Adrenal gland (tissue), 12 donors: ENCODE data around the gene CTSS. TPM values are rescaled to one million over a fixed set of nuclear protein-coding genes. Genes with fewer than 3 reads are reported as not detected.

ENCODE experiments used
- DNase-seq, 7 donors: peaks; one replicate each; pipeline ENCODE4 v3.0.0-alpha.2; 2019 to 2020
- H3K27ac ChIP-seq, 5 donors: fragments of 200-600 bp; sonication (generic) in 4 of 5; 1 replicate in 3 of 5; 2 replicates in 2 of 5; pipeline versions ENCODE4 v1.5.1 to v1.8.0; 2016 to 2020; ENCODE audit warnings: mild to moderate bottlenecking in 1 of 5
- H3K27me3 ChIP-seq: fragments of 200-600 bp; 2 replicates; pipeline ENCODE4 v1.8.0; 2021
- H3K36me3 ChIP-seq, 2 donors: fragments of 200-600 bp; replicated peaks in 1 of 2; 1 replicate in 1 of 2; 2 replicates in 1 of 2; pipeline versions ENCODE4 v1.5.1 to v1.8.0; 2018 to 2022
- H3K4me1 ChIP-seq, 2 donors: fragments of 200-600 bp; replicated peaks in 1 of 2; 1 replicate in 1 of 2; 2 replicates in 1 of 2; pipeline versions ENCODE4 v1.5.1 to v1.8.0; 2018 to 2021
- H3K4me3 ChIP-seq, 4 donors: fragments of 200-600 bp; sonication (generic) in 3 of 4; one replicate each; pipeline ENCODE4 v1.5.1; 2016 to 2018
- H3K9me3 ChIP-seq, 3 donors: fragments of 200-600 bp; sonication (generic) in 1 of 3; replicated peaks in 1 of 3; 1 replicate in 2 of 3; 2 replicates in 1 of 3; pipeline versions ENCODE4 v1.5.1 to v1.8.0; 2016 to 2021
- POLR2A ChIP-seq, 2 donors: fragments of 450-650 bp; IDR thresholded peaks; one replicate each; pipeline ENCODE4 v1.6.1; 2017; ENCODE audit warnings: antibody characterized with exemption in 2 of 2, mild to moderate bottlenecking in 2 of 2, moderate library complexity in 1 of 2
- WGBS, 4 donors: extraction: QIAGEN DNeasy Blood & Tissue Kit in 2 of 4; methylation state at CpG; one replicate each; pipeline versions ENCODE4 v1.1.5 to v1.1.7; 2013 to 2017; 5-methylcytosine and 5-hydroxymethylcytosine counted together
- intact Hi-C, 2 donors: fragments of 100-400 bp; cut with DNase I; formaldehyde crosslinking; loops; one replicate each; pipeline versions ENCODE4 v1.14.1 to v1.15.0; 2022 to 2023
- polyA plus RNA-seq, 3 donors: library from polyadenylated mRNA; stranded (reverse); fragments of 200-250 nt in 2 of 3; fragments of 350-450 nt in 1 of 3; fragmentation: Illumina TruSeq in 1 of 3; extraction: RNeasy Lipid Tissue Mini Kit (QIAGEN cat#74804) in 1 of 3; gene quantifications; one replicate each; pipeline ENCODE4 v1.2.3, GENCODE V29; 2013 to 2014
- total RNA-seq, 9 donors: library from RNA; depleted of rRNA in 4 of 9; stranded (reverse); fragments of >200 nt in 4 of 9; fragments of 120-200 nt in 1 of 9; fragmentation: NEBNext Ultra II Directional in 1 of 9; extraction: Animal tissue kit (Norgen Biotek cat#: 25700) in 1 of 9; gene quantifications; one replicate each; pipeline versions ENCODE4 v1.1.0 to v1.2.4, GENCODE V29; 2013 to 2023
- TF ChIP-seq, protein P1 (sequence below), 6 experiments: fragments of 450-650 bp in 4 of 6; fragments of 200-600 bp in 2 of 6; sonication (generic) in 1 of 6; IDR thresholded peaks; 1 replicate in 5 of 6; 2 replicates in 1 of 6; pipeline versions ENCODE4 v1.5.1 to v1.8.0; 2016 to 2021; ENCODE audit warnings: antibody characterized with exemption in 6 of 6, mild to moderate bottlenecking in 2 of 6, moderate library complexity in 1 of 6
- donor health status: healthy with polysubstance abuse.
- donor health status: Bipolar disorder and iron deficiency.
- donor health status: DM: yes; HTN: yes; CAD: no.
- donor health status: DM: no; HTN: no; CAD: no.
- donor health status: DM: no; HTN: no; CAD: no.
- donor health status: DM: yes; HTN: yes; CAD: no.

CTSS gene
- total and polyA plus RNA-seq, 12 donors, result 12.1 to 175 (median 97.1) TPM

DNA sequence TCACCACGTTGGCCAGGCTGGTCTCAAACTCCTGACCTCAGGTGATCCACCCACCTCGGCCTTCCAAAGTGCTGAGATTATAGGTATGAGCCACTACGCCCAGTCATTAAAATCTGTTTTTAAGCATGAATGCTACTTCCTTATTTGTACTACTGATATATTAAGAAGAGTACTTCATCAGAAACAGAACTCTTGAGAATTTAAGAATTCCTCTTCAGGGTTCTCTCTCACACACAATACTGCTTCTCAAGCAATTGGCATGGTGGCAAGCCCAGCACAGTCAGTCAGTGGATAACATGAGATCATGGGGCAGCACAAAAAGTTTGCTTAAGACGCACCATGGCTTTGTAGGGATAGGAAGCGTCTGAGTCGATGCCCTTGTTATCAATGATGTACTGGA, 14.1 kb downstream of the CTSS start:
- H3K36me3 ChIP-seq, result no peaks in the 10 kb centered on the region
- no peaks in the 10 kb centered on the region for H3K4me1 ChIP-seq
- 90 to 99% (median 95%) methylated on average over 5 to 6 of the region's 6 CpGs for WGBS, 4 donors
- H3K27me3 ChIP-seq, result no peaks in the 10 kb centered on the region
- no peak overlapping the region for H3K27ac ChIP-seq
- no peak for DNase-seq
- intact Hi-C loops, result no loop called here
- H3K4me3 ChIP-seq, result no peak overlapping the region
- no peak for TF ChIP-seq POLR2A (IDR thresholded peaks at IDR 0.05)
- TF ChIP-seq, protein P1, sequence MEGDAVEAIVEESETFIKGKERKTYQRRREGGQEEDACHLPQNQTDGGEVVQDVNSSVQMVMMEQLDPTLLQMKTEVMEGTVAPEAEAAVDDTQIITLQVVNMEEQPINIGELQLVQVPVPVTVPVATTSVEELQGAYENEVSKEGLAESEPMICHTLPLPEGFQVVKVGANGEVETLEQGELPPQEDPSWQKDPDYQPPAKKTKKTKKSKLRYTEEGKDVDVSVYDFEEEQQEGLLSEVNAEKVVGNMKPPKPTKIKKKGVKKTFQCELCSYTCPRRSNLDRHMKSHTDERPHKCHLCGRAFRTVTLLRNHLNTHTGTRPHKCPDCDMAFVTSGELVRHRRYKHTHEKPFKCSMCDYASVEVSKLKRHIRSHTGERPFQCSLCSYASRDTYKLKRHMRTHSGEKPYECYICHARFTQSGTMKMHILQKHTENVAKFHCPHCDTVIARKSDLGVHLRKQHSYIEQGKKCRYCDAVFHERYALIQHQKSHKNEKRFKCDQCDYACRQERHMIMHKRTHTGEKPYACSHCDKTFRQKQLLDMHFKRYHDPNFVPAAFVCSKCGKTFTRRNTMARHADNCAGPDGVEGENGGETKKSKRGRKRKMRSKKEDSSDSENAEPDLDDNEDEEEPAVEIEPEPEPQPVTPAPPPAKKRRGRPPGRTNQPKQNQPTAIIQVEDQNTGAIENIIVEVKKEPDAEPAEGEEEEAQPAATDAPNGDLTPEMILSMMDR (IDR thresholded peaks at IDR 0.05), result no peak
- no peaks in the 10 kb centered on the region for H3K9me3 ChIP-seq

DNA sequence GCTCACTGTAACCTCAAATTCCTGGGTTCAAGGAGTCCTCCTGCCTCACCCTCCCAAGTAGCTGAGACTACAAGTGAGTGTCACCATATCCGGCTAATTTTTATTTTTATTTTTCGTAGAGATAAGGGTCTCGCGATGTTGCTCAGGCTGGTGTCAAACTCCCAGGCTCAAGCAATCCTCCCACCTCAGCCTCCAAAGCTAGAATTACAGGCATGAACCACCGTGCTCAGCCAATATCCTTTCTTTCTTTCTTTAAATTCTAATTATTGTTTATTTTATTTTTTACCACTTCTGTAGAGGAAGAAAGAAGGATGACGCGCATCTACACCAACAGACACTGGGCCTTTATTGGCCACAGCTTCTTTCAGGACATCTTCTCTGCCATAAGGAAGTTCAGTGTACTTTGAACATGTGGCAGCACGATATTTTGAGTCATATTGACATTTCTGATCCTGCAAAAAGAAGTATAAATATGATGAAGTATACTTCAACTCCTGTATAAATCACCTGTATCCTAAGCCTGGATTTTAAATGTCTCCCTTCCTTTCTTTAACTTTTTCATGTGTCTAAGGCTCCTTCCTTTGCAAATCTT, 15.8 kb downstream of the CTSS start:
- H3K4me1 ChIP-seq, result no peaks in the 10 kb centered on the region
- no peak overlapping the region for H3K4me3 ChIP-seq
- intact Hi-C loops, result no loop called here
- DNase-seq, result no peak
- no peak overlapping the region for H3K27ac ChIP-seq
- no peak for TF ChIP-seq POLR2A (IDR thresholded peaks at IDR 0.05)
- TF ChIP-seq, protein P1 (IDR thresholded peaks at IDR 0.05), result no peak
- 90 to 92% (median 92%) methylated on average over 8 of the region's 8 CpGs for WGBS, 4 donors
- no peaks in the 10 kb centered on the region for H3K27me3 ChIP-seq
- H3K36me3 ChIP-seq, result no peaks in the 10 kb centered on the region
- H3K9me3 ChIP-seq, result no peaks in the 10 kb centered on the region

DNA sequence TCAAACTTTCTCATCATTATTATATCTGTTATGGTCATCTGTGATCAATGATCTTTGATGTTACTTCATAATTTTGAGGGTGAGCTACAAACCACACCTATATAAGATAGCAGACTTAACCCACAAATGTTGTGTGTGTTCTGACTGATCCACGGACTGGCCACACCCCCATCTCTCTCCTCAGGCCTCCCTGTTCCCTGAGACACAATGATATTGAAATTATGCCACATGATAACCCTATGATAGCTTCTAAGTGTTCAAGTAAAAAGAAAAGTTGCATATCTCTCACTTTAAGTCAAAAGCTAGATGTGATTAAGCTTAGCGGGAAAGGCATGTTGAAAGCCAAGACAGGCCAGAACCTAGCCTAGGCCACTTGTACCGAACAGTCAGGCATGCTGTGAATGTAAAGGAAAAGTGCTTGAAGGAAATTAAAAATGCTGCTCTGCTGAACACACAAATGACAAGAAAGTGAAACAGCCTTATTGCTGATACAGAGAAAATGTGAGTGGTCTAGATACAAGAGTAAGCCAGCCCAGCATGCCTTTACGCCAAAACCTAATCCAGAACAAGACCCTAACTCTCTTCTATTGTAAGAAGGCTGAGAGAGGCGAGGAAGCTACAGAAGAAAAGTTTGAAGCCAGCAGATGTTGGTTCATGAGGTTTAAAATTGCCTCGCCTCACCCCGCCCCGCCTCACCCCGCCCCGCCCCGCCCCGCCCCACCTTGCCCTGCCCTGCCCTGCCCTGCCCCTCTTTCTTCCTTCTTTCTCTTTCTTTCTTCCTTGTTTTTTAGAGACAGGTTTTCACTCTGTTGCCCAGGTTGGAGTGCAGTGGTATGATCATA, 16.5 kb downstream of the CTSS start:
- Histone ChIP-seq H3K4me3 (no peak overlapping the region), H3K27ac (no peak overlapping the region), H3K36me3 (no peaks in the 10 kb centered on the region), H3K4me1 (no peaks in the 10 kb centered on the region), H3K9me3 (no peaks in the 10 kb centered on the region), H3K27me3 (no peaks in the 10 kb centered on the region)
- intact Hi-C loops, result no loop called here
- 92 to 97% (median 95%) methylated on average over 11 to 12 of the region's 12 CpGs for WGBS, 4 donors
- no peak for DNase-seq
- no peak for TF ChIP-seq POLR2A (IDR thresholded peaks at IDR 0.05)
- TF ChIP-seq, protein P1 (IDR thresholded peaks at IDR 0.05), result no peak

DNA sequence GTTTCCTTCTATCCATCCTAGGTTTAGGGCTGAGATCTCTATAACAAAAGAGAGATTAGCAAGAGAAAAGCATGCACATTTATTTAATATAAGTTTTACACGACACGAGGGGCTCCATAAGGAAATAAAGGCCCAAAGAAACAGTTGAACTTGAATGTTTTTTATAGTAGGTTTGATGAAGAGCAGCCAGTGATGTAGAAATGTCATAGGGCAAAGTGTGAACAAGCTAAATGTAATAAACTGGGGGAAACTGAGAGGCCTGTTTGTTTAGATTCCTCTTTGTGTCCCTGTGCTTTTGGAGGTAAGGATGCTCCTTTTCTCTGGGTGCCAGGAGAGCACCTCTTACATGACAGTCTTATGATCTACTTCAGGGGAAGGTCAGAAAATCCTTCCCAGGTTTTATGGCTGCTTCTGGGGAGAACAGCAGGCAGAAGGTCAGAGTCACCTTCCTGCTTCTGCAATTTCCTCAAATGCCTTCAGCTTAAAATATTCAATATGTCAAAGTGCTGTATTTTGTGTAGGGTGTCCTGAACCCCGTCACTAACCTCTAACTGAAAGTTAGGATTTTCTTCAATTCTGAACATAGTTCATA, 35.4 kb downstream of the CTSS start:
- Histone ChIP-seq H3K27me3 (no peaks in the 10 kb centered on the region), H3K4me1 (no peaks in the 10 kb centered on the region), H3K27ac (no peak overlapping the region), H3K4me3 (no peak overlapping the region), H3K36me3 (no peaks in the 10 kb centered on the region), H3K9me3 (no peaks in the 10 kb centered on the region)
- 82 to 85% (median 83%) methylated on average over 3 of the region's 3 CpGs for WGBS, 4 donors
- no peak for DNase-seq
- intact Hi-C loops, result no loop called here
- TF ChIP-seq, protein P1 (IDR thresholded peaks at IDR 0.05), result no peak
- TF ChIP-seq POLR2A (IDR thresholded peaks at IDR 0.05), result no peak
